Measurements from ENCODE around the gene DEFB121. TPM values are rescaled to one million over a fixed set of nuclear protein-coding genes. Genes with fewer than 3 reads are reported as not detected.
"Not testable (repeated sequence)": the region's sequence is repeated elsewhere in the genome, so short reads cannot be mapped to it uniquely, and the experiment has no call there.

The DEFB121 gene
- total RNA-seq, 1 donor from 2014 or later = not detected

GRCh38 chr20:31390490-31390889 is 15.5 kb downstream of the DEFB121 start, which contains the start of gene DEFB119:
TSS of gene DEFB119 (minus strand) at chr20:31390590. CDS start at chr20:31390483, 107 bp downstream.
- DNase-seq = no peak
- Histone ChIP-seq H3K27me3 (no peaks in the 10 kb centered on the region), H3K27ac (no peak within 1 kb of the TSS), H3K9me3 (no peaks in the 10 kb centered on the region), H3K4me3 (no peak within 1 kb of the TSS), H3K36me3 (no peaks in the 10 kb centered on the region), H3K4me1 (no peaks in the 10 kb centered on the region)
- TF ChIP-seq CTCF (IDR thresholded peaks at IDR 0.05) = no peak
- ATAC-seq = no peak
- intact Hi-C loops (cut with DNase I) = no loop called here

- Histone ChIP-seq H3K9me3 (no peaks in the 10 kb centered on the region), H3K36me3 (no peaks in the 10 kb centered on the region), H3K27ac (no peak overlapping the region), H3K4me1 (no peaks in the 10 kb centered on the region), H3K4me3 (no peak overlapping the region), H3K27me3 (no peaks in the 10 kb centered on the region)
- ATAC-seq = no peak
- DNase-seq = no peak
- TF ChIP-seq CTCF (IDR thresholded peaks at IDR 0.05) = no peak
- intact Hi-C loops (cut with DNase I) = no loop called here
Observed at GRCh38 chr20:31374346-31374745, 31.7 kb downstream of the DEFB121 start.

GRCh38 chr20:31368301-31368700 is 37.7 kb downstream of the DEFB121 start, which contains the start of gene DEFB118:
TSS of gene DEFB118 (plus strand) at chr20:31368601. CDS start at chr20:31368651, 50 bp downstream.
- Histone ChIP-seq H3K27ac (no peak within 1 kb of the TSS), H3K4me3 (no peak within 1 kb of the TSS), H3K9me3 (no peaks in the 10 kb centered on the region), H3K4me1 (no peaks in the 10 kb centered on the region), H3K36me3 (no peaks in the 10 kb centered on the region), H3K27me3 (no peaks in the 10 kb centered on the region)
- no peak for ATAC-seq
- no peak for DNase-seq
- intact Hi-C loops (cut with DNase I) = no loop called here
- no peak for TF ChIP-seq CTCF (IDR thresholded peaks at IDR 0.05)

GRCh38 chr20:31364272-31364671 is 41.7 kb downstream of the DEFB121 start:
- H3K4me1 ChIP-seq; ATAC-seq; H3K27me3 ChIP-seq; H3K27ac ChIP-seq; H3K36me3 ChIP-seq; H3K4me3 ChIP-seq; H3K9me3 ChIP-seq; intact Hi-C loops (cut with DNase I); DNase-seq: not testable (repeated sequence)

GRCh38 chr20:31363295-31363694 is 42.7 kb downstream of the DEFB121 start:
- H3K4me3 ChIP-seq = no peak overlapping the region
- no peak for TF ChIP-seq CTCF (IDR thresholded peaks at IDR 0.05)
- no peaks in the 10 kb centered on the region for H3K27me3 ChIP-seq
- intact Hi-C loops (cut with DNase I) = no loop called here
- H3K36me3 ChIP-seq = no peaks in the 10 kb centered on the region
- no peaks in the 10 kb centered on the region for H3K9me3 ChIP-seq
- no peak for DNase-seq
- no peaks in the 10 kb centered on the region for H3K4me1 ChIP-seq
- ATAC-seq = no peak
- H3K27ac ChIP-seq = no peak overlapping the region

GRCh38 chr20:31355981-31356380 is 50.0 kb downstream of the DEFB121 start:
- no peak for ATAC-seq
- H3K36me3 ChIP-seq = no peaks in the 10 kb centered on the region
- H3K4me1 ChIP-seq = no peaks in the 10 kb centered on the region
- H3K4me3 ChIP-seq = no peak overlapping the region
- H3K27ac ChIP-seq = no peak overlapping the region
- no peak for TF ChIP-seq CTCF (IDR thresholded peaks at IDR 0.05)
- DNase-seq = no peak
- intact Hi-C loops (cut with DNase I) = no loop called here
- H3K9me3 ChIP-seq = no peaks in the 10 kb centered on the region
- H3K27me3 ChIP-seq = no peaks in the 10 kb centered on the region

Other genes starting within 250 kb of the DEFB121 start
- not detected for gene DEFB115, start 148.6 kb downstream of the DEFB121 start, total RNA-seq
- not detected for gene DEFB116, start 97.6 kb downstream of the DEFB121 start, total RNA-seq
- gene DEFB118, start 37.6 kb downstream of the DEFB121 start, total RNA-seq = not detected
- not detected for gene DEFB119, start 15.6 kb downstream of the DEFB121 start, total RNA-seq
- not detected for gene DEFB123, start 34.4 kb upstream of the DEFB121 start, total RNA-seq
- gene DEFB124, start 68.9 kb upstream of the DEFB121 start, total RNA-seq = not detected
- gene REM1, start 69.1 kb upstream of the DEFB121 start, total RNA-seq = 4.0 TPM
- 169 TPM for gene HM13, start 108.2 kb upstream of the DEFB121 start, total RNA-seq
- gene ID1, start 199.1 kb upstream of the DEFB121 start, total RNA-seq = 515 TPM
- gene COX4I2, start 231.7 kb upstream of the DEFB121 start, total RNA-seq = 19.1 TPM

All from upper lobe of right lung (tissue), 1 donor.